Chondrocyte (in vitro differentiated cells): ENCODE data around the gene SECTM1. TPM values are rescaled to one million over a fixed set of nuclear protein-coding genes. Genes with fewer than 3 reads are reported as not detected.
A peak's percentile ranks its signal among the peaks of the same experiment; 100 is the strongest.

Experiments
- DNase-seq: peaks from one replicate; pipeline ENCODE4 v3.0.0; 2021; ENCODE audit warnings: mixed read lengths, low spot score
- H3K27ac Mint-ChIP-seq: one replicate; pipeline ENCODE4 v1.8.0; 2021; ENCODE audit warnings: mild to moderate bottlenecking, moderate library complexity, mixed read lengths; ENCODE audit not compliant: unreplicated experiment
- H3K27me3 Mint-ChIP-seq: 2 replicates; pipeline ENCODE4 v1.8.0; 2021; ENCODE audit warnings: low read depth, mixed read lengths
- H3K36me3 Mint-ChIP-seq: 2 replicates; pipeline ENCODE4 v1.8.0; 2021; ENCODE audit warnings: low read depth, mixed read lengths
- H3K4me1 Mint-ChIP-seq: 2 replicates; pipeline ENCODE4 v1.8.0; 2021; ENCODE audit warnings: low read depth, mild to moderate bottlenecking, mixed read lengths
- H3K4me3 Mint-ChIP-seq: one replicate; pipeline ENCODE4 v1.8.0; 2021; ENCODE audit warnings: mild to moderate bottlenecking, moderate library complexity, mixed read lengths; ENCODE audit not compliant: unreplicated experiment
- H3K9me3 Mint-ChIP-seq: 2 replicates; pipeline ENCODE4 v1.8.0; 2021; ENCODE audit warnings: low read depth, mixed read lengths
- total RNA-seq: library from RNA; stranded (reverse); gene quantifications from 3 replicates; pipeline ENCODE4 v1.2.1, GENCODE V29; 2021
- TF ChIP-seq, protein P1 (sequence below): fragments of 200-600 bp; sonication (generic); IDR thresholded peaks from 2 replicates; pipeline ENCODE4 v1.5.0; 2021; ENCODE audit warnings: antibody characterized with exemption, mild to moderate bottlenecking, moderate library complexity

Gene SECTM1
- total RNA-seq, 1 donor from 2014 or later = 2.1 TPM

DNA sequence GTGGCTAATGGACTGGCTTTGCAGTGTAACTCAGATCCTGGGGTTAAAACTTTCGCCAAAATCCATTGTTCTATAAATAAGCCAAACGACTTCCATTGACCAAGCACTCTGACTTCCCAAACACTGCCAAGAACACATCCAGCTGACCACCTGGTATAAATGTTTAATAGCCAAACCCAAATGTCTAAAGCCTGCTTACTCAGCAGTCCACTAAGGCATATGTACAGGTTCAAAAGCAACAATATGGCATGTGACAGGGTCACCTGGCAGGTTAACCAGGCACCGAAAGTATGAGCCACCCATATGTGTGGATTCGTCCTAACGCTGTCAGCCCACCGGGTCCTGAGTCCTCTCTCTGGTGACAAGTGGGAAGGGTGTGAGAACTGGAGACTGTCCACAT lies 62.2 kb downstream of the SECTM1 start:
- Mint-ChIP-seq H3K36me3 (peaks cover 9% of the 10 kb centered on the region), H3K9me3 (no peaks in the 10 kb centered on the region)

More for the DNA sequence above, 62.2 kb downstream of the SECTM1 start:
- peak overlapping the region; percentile 32 for H3K27ac Mint-ChIP-seq
- H3K4me1 Mint-ChIP-seq = peaks cover 67% of the 10 kb centered on the region
- TF ChIP-seq, protein P1, sequence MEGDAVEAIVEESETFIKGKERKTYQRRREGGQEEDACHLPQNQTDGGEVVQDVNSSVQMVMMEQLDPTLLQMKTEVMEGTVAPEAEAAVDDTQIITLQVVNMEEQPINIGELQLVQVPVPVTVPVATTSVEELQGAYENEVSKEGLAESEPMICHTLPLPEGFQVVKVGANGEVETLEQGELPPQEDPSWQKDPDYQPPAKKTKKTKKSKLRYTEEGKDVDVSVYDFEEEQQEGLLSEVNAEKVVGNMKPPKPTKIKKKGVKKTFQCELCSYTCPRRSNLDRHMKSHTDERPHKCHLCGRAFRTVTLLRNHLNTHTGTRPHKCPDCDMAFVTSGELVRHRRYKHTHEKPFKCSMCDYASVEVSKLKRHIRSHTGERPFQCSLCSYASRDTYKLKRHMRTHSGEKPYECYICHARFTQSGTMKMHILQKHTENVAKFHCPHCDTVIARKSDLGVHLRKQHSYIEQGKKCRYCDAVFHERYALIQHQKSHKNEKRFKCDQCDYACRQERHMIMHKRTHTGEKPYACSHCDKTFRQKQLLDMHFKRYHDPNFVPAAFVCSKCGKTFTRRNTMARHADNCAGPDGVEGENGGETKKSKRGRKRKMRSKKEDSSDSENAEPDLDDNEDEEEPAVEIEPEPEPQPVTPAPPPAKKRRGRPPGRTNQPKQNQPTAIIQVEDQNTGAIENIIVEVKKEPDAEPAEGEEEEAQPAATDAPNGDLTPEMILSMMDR = no peak
- no peaks in the 10 kb centered on the region for H3K27me3 Mint-ChIP-seq
- H3K4me3 Mint-ChIP-seq = peak overlapping the region; percentile 95
- DNase-seq = no peak

Other genes with a start within 250 kb of the SECTM1 start
- 132 to 145 TPM (median 141 TPM) in 3 replicates for gene FASN, start 235.5 kb downstream of the SECTM1 start, total RNA-seq
- gene CCDC57, start 120.9 kb downstream of the SECTM1 start, total RNA-seq = 23.5 to 39.8 TPM (median 24.1 TPM) in 3 replicates
- gene SLC16A3, start 104.7 kb downstream of the SECTM1 start, total RNA-seq = 53.3 to 206 TPM (median 189 TPM) in 3 replicates
- gene CSNK1D, start 60.1 kb downstream of the SECTM1 start, total RNA-seq = 93.0 to 94.5 TPM (median 93.9 TPM) in 3 replicates
- gene CD7, start 16.2 kb downstream of the SECTM1 start, total RNA-seq = not detected in 3 replicates
- not detected in 3 replicates for gene TEX19, start 25.5 kb upstream of the SECTM1 start, total RNA-seq
- gene UTS2R, start 38.0 kb upstream of the SECTM1 start, total RNA-seq = not detected in 3 replicates
- gene HEXD, start 84.6 kb upstream of the SECTM1 start, total RNA-seq = 10.8 to 17.7 TPM (median 11.2 TPM) in 3 replicates
- gene OGFOD3, start 84.8 kb upstream of the SECTM1 start, total RNA-seq = 19.9 to 30.6 TPM (median 20.0 TPM) in 3 replicates
- 52.5 to 55.4 TPM (median 53.0 TPM) in 3 replicates for gene CYBC1, start 117.0 kb upstream of the SECTM1 start, total RNA-seq
- gene NARF, start 125.0 kb upstream of the SECTM1 start, total RNA-seq = 56.0 to 68.9 TPM (median 64.1 TPM) in 3 replicates
- gene FOXK2, start 186.0 kb upstream of the SECTM1 start, total RNA-seq = 47.6 to 49.5 TPM (median 49.4 TPM) in 3 replicates